Osteocyte (in vitro differentiated cells): ENCODE results near the gene DIPK1B. TPM values are rescaled to one million over a fixed set of nuclear protein-coding genes. Genes with fewer than 3 reads are reported as not detected.
A peak's percentile ranks its signal among the peaks of the same experiment; 100 is the strongest.

Experiments used
- DNase-seq: peaks from one replicate; pipeline ENCODE4 v3.0.0; 2021; ENCODE audit warnings: mixed read lengths; ENCODE audit not compliant: unreplicated experiment; ENCODE audit errors: extremely low spot score
- H3K27ac Mint-ChIP-seq: one replicate; pipeline ENCODE4 v1.8.0; 2021; ENCODE audit warnings: mild to moderate bottlenecking, mixed read lengths; ENCODE audit not compliant: unreplicated experiment
- H3K27me3 Mint-ChIP-seq: one replicate; pipeline ENCODE4 v1.8.0; 2021; ENCODE audit warnings: mixed read lengths; ENCODE audit not compliant: unreplicated experiment
- H3K36me3 Mint-ChIP-seq: one replicate; pipeline ENCODE4 v1.8.0; 2021; ENCODE audit warnings: mixed read lengths; ENCODE audit not compliant: unreplicated experiment
- H3K4me1 Mint-ChIP-seq: one replicate; pipeline ENCODE4 v1.8.0; 2021; ENCODE audit warnings: mixed read lengths; ENCODE audit not compliant: unreplicated experiment
- H3K4me3 Mint-ChIP-seq: one replicate; pipeline ENCODE4 v1.8.0; 2021; ENCODE audit warnings: mild to moderate bottlenecking, moderate library complexity, mixed read lengths; ENCODE audit not compliant: unreplicated experiment
- H3K9me3 Mint-ChIP-seq: one replicate; pipeline ENCODE4 v1.8.0; 2021; ENCODE audit warnings: mixed read lengths; ENCODE audit not compliant: unreplicated experiment
- CTCF ChIP-seq: fragments of 200-600 bp; sonication (generic); IDR thresholded peaks from 2 replicates; pipeline ENCODE4 v1.5.0; 2021; ENCODE audit warnings: antibody characterized with exemption, mild to moderate bottlenecking, moderate library complexity
- total RNA-seq: library from RNA; stranded (reverse); gene quantifications from 2 replicates; pipeline ENCODE4 v1.2.1, GENCODE V29; 2021

DIPK1B gene
- total RNA-seq, 1 donor from 2014 or later, result 11.4 TPM

DNA sequence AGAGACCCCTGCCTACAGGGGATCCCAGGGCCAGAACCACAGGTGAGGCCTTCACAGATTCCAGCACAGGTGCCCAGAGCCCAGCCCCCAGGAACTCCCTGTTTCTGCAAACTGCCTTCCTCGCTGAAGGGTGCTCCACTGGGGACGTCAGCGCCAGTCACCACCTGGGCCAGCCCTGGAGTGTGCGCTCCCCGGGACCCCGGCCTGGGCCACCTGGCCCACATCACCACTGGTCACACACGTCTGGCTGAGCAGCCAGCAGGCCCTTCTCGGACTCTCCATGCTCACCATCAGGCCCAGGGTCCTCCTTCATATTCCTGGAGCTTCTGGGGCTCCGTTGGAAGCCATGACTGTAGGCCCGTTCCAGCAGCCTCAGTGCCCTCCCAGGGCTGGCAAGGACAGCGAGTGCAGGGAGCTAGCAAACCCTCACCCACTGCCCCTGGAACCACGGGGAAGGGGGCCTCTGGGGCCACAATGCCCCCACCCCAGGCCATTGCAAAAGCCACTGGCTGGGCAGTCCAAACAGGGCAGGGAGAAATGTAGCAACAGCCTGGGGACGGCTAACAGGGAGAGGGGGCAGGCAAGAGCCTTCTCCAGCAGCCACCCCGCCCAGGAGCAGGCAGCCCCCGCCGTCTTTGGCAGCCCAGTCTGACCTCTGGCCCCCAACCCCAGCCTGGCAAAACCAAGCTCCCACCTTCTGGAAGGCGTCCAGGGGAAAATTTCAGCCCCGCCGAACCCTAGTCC lies 26.4 kb upstream of the DIPK1B start:
- H3K27ac Mint-ChIP-seq, result peak overlapping the region; percentile 54
- TF ChIP-seq CTCF, result no peak

DNA sequence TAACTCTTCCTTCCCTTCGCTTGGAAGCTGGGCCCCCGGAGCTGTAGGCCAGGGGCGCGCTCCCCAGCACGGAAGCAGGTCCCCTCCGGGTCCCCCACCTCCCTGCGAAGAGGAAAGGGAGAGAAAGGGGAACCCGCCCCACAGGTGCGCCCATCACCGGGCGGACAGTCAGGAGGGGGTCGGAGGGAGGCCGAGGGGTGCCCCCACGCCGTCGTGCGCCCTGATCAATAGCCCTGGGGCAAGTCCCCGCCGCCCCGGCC lies 25.9 kb upstream of the DIPK1B start:
- no peak for DNase-seq
- Mint-ChIP-seq H3K9me3 (no peaks in the 10 kb centered on the region), H3K27me3 (no peaks in the 10 kb centered on the region), H3K4me3 (peak overlapping the region; percentile 81), H3K27ac (peak overlapping the region; percentile 54), H3K36me3 (no peaks in the 10 kb centered on the region), H3K4me1 (peaks cover 7% of the 10 kb centered on the region)
- no peak for TF ChIP-seq CTCF

More for the DNA sequence above, 26.4 kb upstream of the DIPK1B start:
- H3K4me3 Mint-ChIP-seq, result peak overlapping the region; percentile 81
- H3K27me3 Mint-ChIP-seq, result no peaks in the 10 kb centered on the region
- no peak for DNase-seq
- H3K9me3 Mint-ChIP-seq, result no peaks in the 10 kb centered on the region
- H3K4me1 Mint-ChIP-seq, result peaks cover 7% of the 10 kb centered on the region
- H3K36me3 Mint-ChIP-seq, result no peaks in the 10 kb centered on the region

DNA sequence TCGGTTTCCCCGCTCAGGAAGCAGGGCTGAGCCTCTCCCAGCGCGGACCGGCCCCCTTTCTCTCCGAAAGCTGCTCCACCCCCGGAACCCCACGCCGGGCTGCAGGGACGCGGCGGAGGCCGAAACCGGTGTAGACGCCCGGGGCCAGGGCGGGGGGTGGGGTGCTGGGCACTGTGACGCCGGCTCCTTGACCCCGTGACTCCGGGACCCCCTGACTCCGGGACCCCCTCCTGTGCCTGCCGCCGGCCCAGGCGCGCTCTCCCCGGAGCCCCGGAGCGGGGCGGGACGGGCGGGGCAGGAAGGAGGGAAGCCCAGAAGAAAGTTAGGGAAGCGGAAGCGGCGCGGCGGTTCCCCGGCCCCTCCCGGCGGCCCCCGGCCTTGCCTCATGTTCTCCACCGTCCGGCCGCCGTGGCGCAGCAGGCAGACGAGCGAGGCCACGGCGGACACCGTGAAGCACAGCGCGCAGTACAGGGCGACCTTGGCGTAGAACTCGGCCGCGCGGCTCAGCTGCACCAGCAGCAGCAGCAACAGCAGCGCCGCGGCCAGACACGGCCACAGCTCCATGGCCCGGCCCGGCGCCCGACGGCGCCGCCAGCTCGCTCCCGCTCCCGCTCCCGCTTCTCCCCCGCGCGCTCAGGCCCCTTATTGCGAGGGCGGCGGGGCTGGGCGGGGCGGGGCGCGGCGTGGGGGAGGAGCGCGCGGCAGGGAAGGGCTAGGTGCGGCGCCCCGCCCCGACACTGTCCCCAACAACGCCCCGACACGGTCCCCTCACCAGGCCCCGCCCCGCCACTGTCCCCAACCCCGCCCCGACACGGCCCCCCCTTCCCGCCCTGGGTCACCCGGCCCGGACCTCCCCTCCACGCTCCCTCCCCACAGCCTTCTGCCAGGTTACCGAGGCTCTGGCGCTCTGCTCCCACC lies 25.3 kb upstream of the DIPK1B start, which contains the start of gene AGPAT2:
Gene AGPAT2, minus strand, starts transcription at position 664 of the 918 bp plus-strand sequence. Its CDS starts 100 bp downstream, at position 564.
- no peaks in the 10 kb centered on the region for H3K9me3 Mint-ChIP-seq
- H3K4me3 Mint-ChIP-seq, result peak within 1 kb of the TSS; percentile 81
- DNase-seq, result no peak
- peak within 1 kb of the TSS; percentile 54 for H3K27ac Mint-ChIP-seq
- H3K27me3 Mint-ChIP-seq, result no peaks in the 10 kb centered on the region
- peaks cover 7% of the 10 kb centered on the region for H3K4me1 Mint-ChIP-seq
- no peaks in the 10 kb centered on the region for H3K36me3 Mint-ChIP-seq
- TF ChIP-seq CTCF, result no peak

GRCh38 chr9:136687721-136688223 lies 24.6 kb upstream of the DIPK1B start:
- no peak overlapping the region for H3K27ac Mint-ChIP-seq
- H3K36me3 Mint-ChIP-seq, result no peaks in the 10 kb centered on the region
- H3K9me3 Mint-ChIP-seq, result no peaks in the 10 kb centered on the region
- H3K4me3 Mint-ChIP-seq, result no peak overlapping the region
- no peaks in the 10 kb centered on the region for H3K27me3 Mint-ChIP-seq
- no peak for TF ChIP-seq CTCF
- DNase-seq, result no peak
- peaks cover 7% of the 10 kb centered on the region for H3K4me1 Mint-ChIP-seq
